ENCODE measurements around the gene DCDC1. TPM values are rescaled to one million over a fixed set of nuclear protein-coding genes. Genes with fewer than 3 reads are reported as not detected.

The DCDC1 gene
- polyA plus RNA-seq, 3 donors, result 0.03 TPM; not detected in 2

GRCh38 chr11:30814737-30815136, 554.8 kb downstream of the DCDC1 start:
- H3K36me3 ChIP-seq (replicated peaks in 1 of 2; ENCODE audit: control insufficient read depth in 1 of 2, insufficient read depth in 2 of 2, low read length in 2 of 2), result no peaks in the 10 kb centered on the region
- Mint-ChIP-seq H3K27me3 (ENCODE audit: low read depth in 3 of 3) (peaks cover 0 to 2% (median 0%) of the 10 kb centered on the region in 3 donors), H3K9me3 (peaks cover 0 to 6% (median 2%) of the 10 kb centered on the region in 7 donors), H3K4me1 (no peaks in the 10 kb centered on the region), H3K27ac (no peak overlapping the region), H3K36me3 (no peaks in the 10 kb centered on the region), H3K4me3 (no peak overlapping the region)
- no peak overlapping the region for H3K9ac ChIP-seq (ENCODE audit: insufficient read depth, low read length, poor library complexity, severe bottlenecking)
- DNase-seq, result no peak
- H3K27me3 ChIP-seq (ENCODE audit: control insufficient read depth in 2 of 2, insufficient read depth in 2 of 2, low read length in 2 of 2), result no peaks in the 10 kb centered on the region
- no peaks in the 10 kb centered on the region for H3K4me1 ChIP-seq (ENCODE audit: control insufficient read depth in 1 of 2, insufficient read depth in 2 of 2, low read length in 2 of 2)
- no peak overlapping the region for H3K27ac ChIP-seq (ENCODE audit: low read depth in 1 of 2, low read length in 2 of 2)
- H3K79me2 ChIP-seq (ENCODE audit: insufficient read depth, low read length), result no peaks in the 10 kb centered on the region
- no peak overlapping the region for H3K4me3 ChIP-seq (replicated peaks in 1 of 3; ENCODE audit: low read depth in 2 of 3, low read length in 3 of 3)
- TF ChIP-seq CTCF (IDR thresholded peaks at IDR 0.05), result no peak
- H4K20me1 ChIP-seq (ENCODE audit: insufficient read depth, low read length), result no peaks in the 10 kb centered on the region
- no peaks in the 10 kb centered on the region for H3K9me3 ChIP-seq (replicated peaks in 1 of 2; ENCODE audit: control insufficient read depth in 1 of 2, insufficient read depth in 1 of 2, low read length in 2 of 2)
- WGBS (ENCODE audit: insufficient coverage), result no CpG with 5 or more reads among the region's 1 CpG
- H2AFZ ChIP-seq (ENCODE audit: insufficient read depth, low read depth, low read length, poor library complexity, severe bottlenecking), result no peak overlapping the region
- H3K4me2 ChIP-seq (replicated peaks; ENCODE audit: extremely low read depth, low read length, poor library complexity, severe bottlenecking), result no peak overlapping the region
- intact Hi-C loops (cut with micrococcal nuclease), result no loop called here

Other genes with a start within 250 kb of the DCDC1 start
- 1 to 10 TPM; 3.4 to 4.8 (median 4.4) TPM for gene DNAJC24, start 121 bp upstream of the DCDC1 start, polyA plus RNA-seq
- 1 to 10 TPM in 2 of 3 donors, under 1 TPM in 1; 0.53 to 5.0 (median 4.7) TPM for gene IMMP1L, start 139.9 kb upstream of the DCDC1 start, polyA plus RNA-seq
- 10 to 100 TPM in 2 of 3 donors, 1 to 10 TPM in 1; 6.0 to 17.8 (median 16.4) TPM for gene ELP4, start 140.0 kb upstream of the DCDC1 start, polyA plus RNA-seq

All from CD14-positive monocyte (primary cell).